A549 (cell line): ENCODE measurements around the gene KIF3A.

ENCODE experiments used
- CEBPB ChIP-seq, 2 experiments: fragments of >200 bp in 1 of 2; sonication (Bioruptor Twin) in 1 of 2; formaldehyde crosslinking in 1 of 2; IDR thresholded peaks; 2 replicates each; pipeline ENCODE4 v1.6.1; 2012 to 2016
- CTCF ChIP-seq: fragments of >200 bp; sonication (Bioruptor Twin); formaldehyde crosslinking; IDR thresholded peaks from 3 replicates; pipeline ENCODE4 v1.5.1; 2016
- POLR2AphosphoS2 ChIP-seq: conservative IDR thresholded peaks from 2 replicates; pipeline ENCODE4 v1.6.1; 2012; ENCODE audit warnings: low read length, improper control_type of control experiment, inconsistent platforms
- RFX5 ChIP-seq: fragments of 450-650 bp; IDR thresholded peaks from 2 replicates; pipeline ENCODE4 v1.7.1; 2014; ENCODE audit warnings: antibody characterized with exemption, mild to moderate bottlenecking, moderate library complexity

- no peak for TF ChIP-seq CTCF
- no peak for TF ChIP-seq RFX5
- no peak for TF ChIP-seq POLR2AphosphoS2
- TF ChIP-seq CEBPB (IDR thresholded peaks at IDR 0.05) = no peak
These were observed 75.9 kb downstream of the KIF3A start for GRCh38 chr5:132661231-132662003.
